Bronchial epithelial cell (primary cell): ENCODE results near the gene DAB2IP. TPM values are rescaled to one million over a fixed set of nuclear protein-coding genes. Genes with fewer than 3 reads are reported as not detected.
A peak's percentile ranks its signal among the peaks of the same experiment; 100 is the strongest.

Experiments
- DNase-seq: peaks from one replicate; pipeline ENCODE4 v3.0.0-alpha.2; 2010; ENCODE audit warnings: low read depth
- FAIRE-seq: peaks from 2 replicates; lab custom pipeline; 2011; peaks lifted over from hg19 to GRCh38; lab: Jason Lieb, UNC
- H3K27me3 ChIP-seq: 2 replicates; pipeline ENCODE4 v1.5.1; 2011; ENCODE audit warnings: low read length; ENCODE audit not compliant: control insufficient read depth, insufficient read depth
- H3K36me3 ChIP-seq: 2 replicates; pipeline ENCODE4 v1.5.1; 2011; ENCODE audit warnings: low read length; ENCODE audit not compliant: control insufficient read depth, insufficient read depth
- H3K4me3 ChIP-seq: 2 replicates; pipeline ENCODE4 v1.5.1; 2011; ENCODE audit warnings: mild to moderate bottlenecking, low read depth, low read length, control low read depth
- CTCF ChIP-seq: IDR thresholded peaks from 2 replicates; pipeline ENCODE4 v1.5.1; 2011; ENCODE audit warnings: mild to moderate bottlenecking, moderate library complexity, low read length, control low read depth, inconsistent platforms; ENCODE audit not compliant: insufficient read depth, severe bottlenecking
- total RNA-seq: library from RNA; depleted of rRNA; stranded (reverse); fragments of >200 nt; gene quantifications from 2 replicates; pipeline ENCODE4 v1.2.1, GENCODE V29; 2014

DAB2IP gene
- total RNA-seq, 1 donor from 2014 or later: 8.4 TPM

GRCh38 chr9:121662359-121662758 lies 10.9 kb downstream of the DAB2IP start:
- H3K27me3 ChIP-seq: no peaks in the 10 kb centered on the region
- FAIRE-seq: peak; percentile 18

GRCh38 chr9:121662891-121663580 lies 11.6 kb downstream of the DAB2IP start:
- no peak for FAIRE-seq
- no peak for DNase-seq
- Histone ChIP-seq H3K4me3 (no peak overlapping the region), H3K36me3 (no peaks in the 10 kb centered on the region), H3K27me3 (no peaks in the 10 kb centered on the region)
- no peak for TF ChIP-seq CTCF

More at GRCh38 chr9:121662359-121662758, 10.9 kb downstream of the DAB2IP start:
- TF ChIP-seq CTCF: no peak
- no peak for DNase-seq
- Histone ChIP-seq H3K4me3 (no peak overlapping the region), H3K36me3 (no peaks in the 10 kb centered on the region)

GRCh38 chr9:121663591-121663990 lies 12.2 kb downstream of the DAB2IP start:
- H3K27me3 ChIP-seq: no peaks in the 10 kb centered on the region
- no peak overlapping the region for H3K4me3 ChIP-seq
- no peak for TF ChIP-seq CTCF
- no peaks in the 10 kb centered on the region for H3K36me3 ChIP-seq
- FAIRE-seq (no peak), DNase-seq (no peak)

- H3K4me3 ChIP-seq: no peak overlapping the region
- FAIRE-seq: no peak
- no peaks in the 10 kb centered on the region for H3K36me3 ChIP-seq
- no peaks in the 10 kb centered on the region for H3K27me3 ChIP-seq
- no peak for TF ChIP-seq CTCF
- DNase-seq: no peak
Observed at GRCh38 chr9:121666294-121666693, 14.9 kb downstream of the DAB2IP start.

- Histone ChIP-seq H3K4me3 (no peak overlapping the region), H3K36me3 (no peaks in the 10 kb centered on the region), H3K27me3 (no peaks in the 10 kb centered on the region)
- FAIRE-seq: no peak
- no peak for DNase-seq
- TF ChIP-seq CTCF: no peak
Observed at GRCh38 chr9:121667214-121667613, 15.8 kb downstream of the DAB2IP start.

- no peaks in the 10 kb centered on the region for H3K27me3 ChIP-seq
- no peaks in the 10 kb centered on the region for H3K36me3 ChIP-seq
- FAIRE-seq (no peak), DNase-seq (no peak)
- TF ChIP-seq CTCF: no peak
- no peak overlapping the region for H3K4me3 ChIP-seq
Observed at GRCh38 chr9:121667890-121668289, 16.5 kb downstream of the DAB2IP start.
